ENCODE results near the gene HSFX4.

Gene HSFX4

GRCh38 chrX:149937871-149938426 lies 8.6 kb downstream of the HSFX4 start:
- DNase-seq (ENCODE audit: low spot score) (no peak), ATAC-seq (ENCODE audit: low read depth) (no peak)
- H3K9me3 ChIP-seq (ENCODE audit: severe bottlenecking), result no peaks in the 10 kb centered on the region
- H3K27me3 ChIP-seq (ENCODE audit: insufficient read depth, poor library complexity, severe bottlenecking), result no peaks in the 10 kb centered on the region
- TF ChIP-seq, protein P1, sequence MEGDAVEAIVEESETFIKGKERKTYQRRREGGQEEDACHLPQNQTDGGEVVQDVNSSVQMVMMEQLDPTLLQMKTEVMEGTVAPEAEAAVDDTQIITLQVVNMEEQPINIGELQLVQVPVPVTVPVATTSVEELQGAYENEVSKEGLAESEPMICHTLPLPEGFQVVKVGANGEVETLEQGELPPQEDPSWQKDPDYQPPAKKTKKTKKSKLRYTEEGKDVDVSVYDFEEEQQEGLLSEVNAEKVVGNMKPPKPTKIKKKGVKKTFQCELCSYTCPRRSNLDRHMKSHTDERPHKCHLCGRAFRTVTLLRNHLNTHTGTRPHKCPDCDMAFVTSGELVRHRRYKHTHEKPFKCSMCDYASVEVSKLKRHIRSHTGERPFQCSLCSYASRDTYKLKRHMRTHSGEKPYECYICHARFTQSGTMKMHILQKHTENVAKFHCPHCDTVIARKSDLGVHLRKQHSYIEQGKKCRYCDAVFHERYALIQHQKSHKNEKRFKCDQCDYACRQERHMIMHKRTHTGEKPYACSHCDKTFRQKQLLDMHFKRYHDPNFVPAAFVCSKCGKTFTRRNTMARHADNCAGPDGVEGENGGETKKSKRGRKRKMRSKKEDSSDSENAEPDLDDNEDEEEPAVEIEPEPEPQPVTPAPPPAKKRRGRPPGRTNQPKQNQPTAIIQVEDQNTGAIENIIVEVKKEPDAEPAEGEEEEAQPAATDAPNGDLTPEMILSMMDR (IDR thresholded peaks at IDR 0.05; ENCODE audit: poor library complexity, severe bottlenecking), result no peak
- H3K4me3 ChIP-seq (ENCODE audit: severe bottlenecking), result peak overlapping the region; percentile 74
- no peaks in the 10 kb centered on the region for H3K4me1 ChIP-seq (ENCODE audit: insufficient read depth, poor library complexity, severe bottlenecking)
- H3K36me3 ChIP-seq (ENCODE audit: low read depth), result no peaks in the 10 kb centered on the region
- H3K27ac ChIP-seq (ENCODE audit: poor library complexity, severe bottlenecking), result peak overlapping the region; percentile 76

- Histone ChIP-seq H3K9me3 (ENCODE audit: severe bottlenecking) (no peaks in the 10 kb centered on the region), H3K4me1 (ENCODE audit: insufficient read depth, poor library complexity, severe bottlenecking) (no peaks in the 10 kb centered on the region), H3K36me3 (ENCODE audit: low read depth) (no peaks in the 10 kb centered on the region), H3K27me3 (ENCODE audit: insufficient read depth, poor library complexity, severe bottlenecking) (no peaks in the 10 kb centered on the region), H3K4me3 (ENCODE audit: severe bottlenecking) (peak within 1 kb of the TSS; percentile 74), H3K27ac (ENCODE audit: poor library complexity, severe bottlenecking) (peak within 1 kb of the TSS; percentile 76)
- ATAC-seq (ENCODE audit: low read depth) (peak; percentile 66), DNase-seq (ENCODE audit: low spot score) (peak; percentile 90)
- TF ChIP-seq, protein P1 (IDR thresholded peaks at IDR 0.05; ENCODE audit: poor library complexity, severe bottlenecking), result peak; percentile 41
Measured at GRCh38 chrX:149938427-149938880, 9.1 kb downstream of the HSFX4 start, which contains the start of gene EOLA2. TSS of gene EOLA2 (minus strand) at chrX:149938491. CDS start at chrX:149933874, 4,617 bp downstream.

GRCh38 chrX:149938881-149939654 lies 9.7 kb downstream of the HSFX4 start:
- DNase-seq (ENCODE audit: low spot score) (peak; percentile 91), ATAC-seq (ENCODE audit: low read depth) (peak; percentile 6)
- Histone ChIP-seq H3K27ac (ENCODE audit: poor library complexity, severe bottlenecking) (peak overlapping the region; percentile 76), H3K27me3 (ENCODE audit: insufficient read depth, poor library complexity, severe bottlenecking) (no peaks in the 10 kb centered on the region), H3K4me3 (ENCODE audit: severe bottlenecking) (peak overlapping the region; percentile 74), H3K4me1 (ENCODE audit: insufficient read depth, poor library complexity, severe bottlenecking) (no peaks in the 10 kb centered on the region), H3K36me3 (ENCODE audit: low read depth) (0 out of 2 replicates have a peak, but pooled peaks cover 3% of the 10 kb centered on the region), H3K9me3 (ENCODE audit: severe bottlenecking) (no peaks in the 10 kb centered on the region)
- TF ChIP-seq, protein P1 (IDR thresholded peaks at IDR 0.05; ENCODE audit: poor library complexity, severe bottlenecking), result no peak

- no peaks in the 10 kb centered on the region for H3K4me1 ChIP-seq (ENCODE audit: insufficient read depth, poor library complexity, severe bottlenecking)
- H3K4me3 ChIP-seq (ENCODE audit: severe bottlenecking), result peak overlapping the region; percentile 53
- 0 out of 2 replicates have a peak, but pooled peaks cover 3% of the 10 kb centered on the region for H3K36me3 ChIP-seq (ENCODE audit: low read depth)
- DNase-seq (ENCODE audit: low spot score) (no peak), ATAC-seq (ENCODE audit: low read depth) (peak; percentile 22)
- H3K27ac ChIP-seq (ENCODE audit: poor library complexity, severe bottlenecking), result peak overlapping the region; percentile 76
- TF ChIP-seq, protein P1 (IDR thresholded peaks at IDR 0.05; ENCODE audit: poor library complexity, severe bottlenecking), result no peak
- H3K9me3 ChIP-seq (ENCODE audit: severe bottlenecking), result no peaks in the 10 kb centered on the region
- H3K27me3 ChIP-seq (ENCODE audit: insufficient read depth, poor library complexity, severe bottlenecking), result no peaks in the 10 kb centered on the region
Measured at GRCh38 chrX:149939655-149939904, 10.2 kb downstream of the HSFX4 start.
